ENCODE results near the gene TRIP12. TPM values are rescaled to one million over a fixed set of nuclear protein-coding genes. Genes with fewer than 3 reads are reported as not detected.

TRIP12 gene
- total RNA-seq, 1 donor from 2014 or later = 363 TPM

DNA sequence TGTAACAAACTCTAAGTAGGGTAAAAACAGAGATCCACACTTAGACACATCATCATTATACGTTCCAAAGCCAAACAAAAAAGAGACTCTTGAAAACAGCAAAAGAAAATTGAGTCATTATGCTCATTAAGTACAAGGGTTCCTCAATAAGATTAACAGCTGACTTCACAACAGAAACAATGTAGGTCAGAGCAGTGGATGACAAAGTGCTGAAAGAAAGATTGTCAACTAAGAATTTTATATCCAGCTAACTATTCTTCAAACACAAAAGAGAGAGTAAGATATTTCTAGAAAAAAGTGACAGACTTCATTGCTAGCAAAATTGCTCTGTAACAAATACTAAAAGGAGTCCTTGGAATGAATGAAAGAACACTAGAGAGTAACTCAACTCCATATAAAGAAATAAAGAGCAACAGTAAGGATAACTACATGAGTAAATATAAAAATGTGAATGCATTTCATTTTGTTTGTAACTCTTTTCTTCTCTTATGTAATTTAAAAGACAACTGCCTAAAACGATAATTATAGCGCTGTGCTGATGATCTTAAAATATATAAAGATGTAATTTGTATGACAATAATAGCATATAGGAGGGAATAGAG lies 183.7 kb downstream of the TRIP12 start:
- Mint-ChIP-seq H3K4me1 (ENCODE audit: unreplicated experiment) (peaks cover 5% of the 10 kb centered on the region), H3K9me3 (ENCODE audit: unreplicated experiment) (no peaks in the 10 kb centered on the region), H3K36me3 (ENCODE audit: low read depth, unreplicated experiment) (peaks cover 26% of the 10 kb centered on the region), H3K27me3 (ENCODE audit: unreplicated experiment) (peaks cover 5% of the 10 kb centered on the region), H3K27ac (ENCODE audit: unreplicated experiment) (no peak overlapping the region), H3K4me3 (ENCODE audit: unreplicated experiment) (no peak overlapping the region)
- TF ChIP-seq, protein P1, sequence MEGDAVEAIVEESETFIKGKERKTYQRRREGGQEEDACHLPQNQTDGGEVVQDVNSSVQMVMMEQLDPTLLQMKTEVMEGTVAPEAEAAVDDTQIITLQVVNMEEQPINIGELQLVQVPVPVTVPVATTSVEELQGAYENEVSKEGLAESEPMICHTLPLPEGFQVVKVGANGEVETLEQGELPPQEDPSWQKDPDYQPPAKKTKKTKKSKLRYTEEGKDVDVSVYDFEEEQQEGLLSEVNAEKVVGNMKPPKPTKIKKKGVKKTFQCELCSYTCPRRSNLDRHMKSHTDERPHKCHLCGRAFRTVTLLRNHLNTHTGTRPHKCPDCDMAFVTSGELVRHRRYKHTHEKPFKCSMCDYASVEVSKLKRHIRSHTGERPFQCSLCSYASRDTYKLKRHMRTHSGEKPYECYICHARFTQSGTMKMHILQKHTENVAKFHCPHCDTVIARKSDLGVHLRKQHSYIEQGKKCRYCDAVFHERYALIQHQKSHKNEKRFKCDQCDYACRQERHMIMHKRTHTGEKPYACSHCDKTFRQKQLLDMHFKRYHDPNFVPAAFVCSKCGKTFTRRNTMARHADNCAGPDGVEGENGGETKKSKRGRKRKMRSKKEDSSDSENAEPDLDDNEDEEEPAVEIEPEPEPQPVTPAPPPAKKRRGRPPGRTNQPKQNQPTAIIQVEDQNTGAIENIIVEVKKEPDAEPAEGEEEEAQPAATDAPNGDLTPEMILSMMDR (IDR thresholded peaks at IDR 0.05; ENCODE audit: unreplicated experiment) = no peak
- DNase-seq (ENCODE audit: low spot score) = no peak

DNA sequence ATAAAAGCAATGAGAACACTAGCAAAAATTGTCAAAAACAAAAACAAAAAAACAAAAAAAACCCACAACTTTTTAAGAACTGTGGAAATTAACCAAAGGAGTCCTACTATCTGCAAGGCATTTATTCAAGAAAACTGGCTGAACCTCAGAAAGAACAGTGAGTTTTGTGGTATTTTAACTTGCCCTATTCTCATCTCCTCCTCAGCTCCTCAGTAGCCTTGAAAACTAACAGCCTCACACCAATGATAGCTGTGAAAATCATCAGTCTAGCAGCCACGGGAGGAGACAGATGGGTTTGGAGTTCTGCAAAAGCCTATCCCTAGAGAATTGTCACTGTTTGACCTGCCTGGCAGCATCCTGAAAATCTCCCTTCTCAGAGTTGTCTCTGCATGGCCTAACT lies 187.4 kb downstream of the TRIP12 start:
- no peak for DNase-seq (ENCODE audit: low spot score)
- Mint-ChIP-seq H3K9me3 (ENCODE audit: unreplicated experiment) (no peaks in the 10 kb centered on the region), H3K4me1 (ENCODE audit: unreplicated experiment) (peaks cover 5% of the 10 kb centered on the region), H3K27ac (ENCODE audit: unreplicated experiment) (no peak overlapping the region), H3K36me3 (ENCODE audit: low read depth, unreplicated experiment) (peaks cover 16% of the 10 kb centered on the region), H3K4me3 (ENCODE audit: unreplicated experiment) (no peak overlapping the region), H3K27me3 (ENCODE audit: unreplicated experiment) (peaks cover 3% of the 10 kb centered on the region)
- TF ChIP-seq, protein P1 (IDR thresholded peaks at IDR 0.05; ENCODE audit: unreplicated experiment) = no peak

DNA sequence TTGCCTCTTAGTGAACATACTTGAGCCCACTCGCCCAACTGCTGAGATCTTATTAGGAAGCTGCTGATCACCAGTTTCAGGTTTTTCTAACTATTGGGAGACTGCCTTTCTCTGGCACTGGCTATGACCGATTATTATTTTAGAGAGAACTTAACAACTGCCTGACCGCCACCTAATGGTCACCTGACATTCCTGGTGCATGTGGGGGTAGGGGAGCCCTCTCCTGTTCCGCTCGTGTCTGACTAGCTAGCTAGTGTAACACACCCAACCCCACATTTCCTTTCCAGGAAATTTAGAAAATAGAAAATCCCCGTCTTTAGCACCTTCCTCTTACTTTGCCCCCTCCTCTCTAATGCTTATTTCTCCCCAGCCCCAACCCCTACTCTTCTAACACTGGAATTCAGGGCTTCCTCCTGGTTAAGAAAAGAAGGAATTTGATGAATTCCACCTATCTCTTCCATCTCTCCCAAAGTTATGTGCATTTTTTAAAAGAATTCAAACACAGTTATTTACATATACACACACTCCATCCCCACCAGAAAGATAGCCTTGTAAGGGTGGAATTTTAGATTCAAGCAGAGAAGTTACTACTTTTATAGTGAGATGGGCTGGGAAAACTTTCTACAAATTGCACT lies 188.1 kb downstream of the TRIP12 start:
- Mint-ChIP-seq H3K27ac (ENCODE audit: unreplicated experiment) (no peak overlapping the region), H3K27me3 (ENCODE audit: unreplicated experiment) (peaks cover 3% of the 10 kb centered on the region), H3K36me3 (ENCODE audit: low read depth, unreplicated experiment) (peaks cover 11% of the 10 kb centered on the region), H3K9me3 (ENCODE audit: unreplicated experiment) (no peaks in the 10 kb centered on the region), H3K4me1 (ENCODE audit: unreplicated experiment) (peaks cover 5% of the 10 kb centered on the region), H3K4me3 (ENCODE audit: unreplicated experiment) (no peak overlapping the region)
- TF ChIP-seq, protein P1 (IDR thresholded peaks at IDR 0.05; ENCODE audit: unreplicated experiment) = no peak
- DNase-seq (ENCODE audit: low spot score) = no peak

DNA sequence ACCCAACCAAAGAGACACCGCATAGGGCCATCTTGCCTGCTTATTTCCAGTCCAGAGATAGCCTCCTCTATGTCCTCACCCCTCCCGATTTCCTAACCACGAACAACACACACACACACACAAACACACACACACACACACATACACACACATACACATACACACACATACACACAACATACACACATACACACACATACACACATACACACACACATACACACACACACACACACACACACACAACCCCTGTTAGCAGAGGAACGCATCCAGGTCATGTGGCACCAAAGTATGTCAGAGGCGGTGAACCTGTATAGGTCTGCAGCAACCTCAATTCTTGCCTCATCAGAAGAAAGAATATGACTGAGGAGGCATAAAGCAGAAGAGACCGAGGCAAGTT lies 188.9 kb downstream of the TRIP12 start:
- Mint-ChIP-seq H3K27ac (ENCODE audit: unreplicated experiment) (no peak overlapping the region), H3K27me3 (ENCODE audit: unreplicated experiment) (peaks cover 2% of the 10 kb centered on the region), H3K9me3 (ENCODE audit: unreplicated experiment) (no peaks in the 10 kb centered on the region), H3K4me1 (ENCODE audit: unreplicated experiment) (peaks cover 5% of the 10 kb centered on the region), H3K4me3 (ENCODE audit: unreplicated experiment) (no peak overlapping the region), H3K36me3 (ENCODE audit: low read depth, unreplicated experiment) (peaks cover 9% of the 10 kb centered on the region)
- DNase-seq (ENCODE audit: low spot score) = no peak
- TF ChIP-seq, protein P1 (IDR thresholded peaks at IDR 0.05; ENCODE audit: unreplicated experiment) = no peak

DNA sequence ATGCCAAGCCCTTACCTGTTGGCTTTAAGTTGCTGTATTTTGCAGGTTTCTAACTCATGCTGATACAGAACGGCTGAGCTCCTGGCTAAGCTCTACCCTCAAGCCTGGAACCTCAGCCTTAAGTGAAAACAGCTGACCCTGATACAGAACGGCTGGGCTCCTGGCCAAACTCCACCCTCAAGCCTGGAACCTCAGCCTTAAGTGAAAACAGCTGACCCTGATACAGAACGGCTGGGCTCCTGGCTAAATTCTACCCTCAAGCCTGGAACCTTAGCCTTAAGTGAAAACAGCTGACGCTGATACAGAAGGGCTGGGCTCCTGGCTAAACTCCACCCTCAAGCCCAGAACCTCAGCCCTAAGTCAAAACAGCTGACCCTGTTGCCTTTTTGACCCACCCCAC lies 189.9 kb downstream of the TRIP12 start:
- Mint-ChIP-seq H3K4me3 (ENCODE audit: unreplicated experiment) (no peak overlapping the region), H3K9me3 (ENCODE audit: unreplicated experiment) (no peaks in the 10 kb centered on the region), H3K27me3 (ENCODE audit: unreplicated experiment) (peaks cover 2% of the 10 kb centered on the region), H3K36me3 (ENCODE audit: low read depth, unreplicated experiment) (peaks cover 6% of the 10 kb centered on the region), H3K27ac (ENCODE audit: unreplicated experiment) (no peak overlapping the region), H3K4me1 (ENCODE audit: unreplicated experiment) (peaks cover 5% of the 10 kb centered on the region)
- no peak for DNase-seq (ENCODE audit: low spot score)
- TF ChIP-seq, protein P1 (IDR thresholded peaks at IDR 0.05; ENCODE audit: unreplicated experiment) = no peak

Data from endothelial cell (in vitro differentiated cells).